Uterus (tissue), 2 donors: Measurements from ENCODE around the gene CTIF.

Experiments
- CTCF ChIP-seq, 4 experiments: fragments of 200-600 bp in 2 of 4; fragments of 450-650 bp in 2 of 4; sonication (generic) in 2 of 4; IDR thresholded peaks; one replicate each; pipeline ENCODE4 v1.5.1; 2016 to 2019; ENCODE audit warnings: antibody characterized with exemption in 4 of 4, mild to moderate bottlenecking in 2 of 4, moderate library complexity in 1 of 4
- POLR2A ChIP-seq, 2 donors: fragments of 450-650 bp; IDR thresholded peaks; one replicate each; pipeline ENCODE4 v1.6.1; 2016; ENCODE audit warnings: antibody characterized with exemption in 2 of 2, mild to moderate bottlenecking in 1 of 2, moderate library complexity in 1 of 2

- TF ChIP-seq CTCF (IDR thresholded peaks at IDR 0.05): no peak
- no peak for TF ChIP-seq POLR2A (IDR thresholded peaks at IDR 0.05)
Measured at GRCh38 chr18:48592540-48593171, 53.8 kb downstream of the CTIF start.
